Esophagus squamous epithelium (tissue), 4 donors: ENCODE measurements around the gene TOMM40L.

ENCODE experiments used
- CTCF ChIP-seq, 6 experiments: fragments of 450-650 bp in 4 of 6; fragments of 200-600 bp in 2 of 6; sonication (generic) in 2 of 6; IDR thresholded peaks; one replicate each; pipeline ENCODE4 v1.5.1; 2016 to 2019; ENCODE audit warnings: antibody characterized with exemption in 6 of 6, mild to moderate bottlenecking in 4 of 6, moderate library complexity in 4 of 6
- POLR2A ChIP-seq, 4 donors: fragments of 450-650 bp; IDR thresholded peaks; one replicate each; pipeline ENCODE4 v1.6.1; 2017; ENCODE audit warnings: antibody characterized with exemption in 4 of 4, mild to moderate bottlenecking in 4 of 4, moderate library complexity in 3 of 4

- TF ChIP-seq POLR2A (IDR thresholded peaks at IDR 0.05) (no peak), CTCF (IDR thresholded peaks at IDR 0.05) (no peak)
These were observed 26.2 kb upstream of the TOMM40L start for GRCh38 chr1:161199506-161200139.
